Activated CD4-positive, alpha-beta T cell treated with anti-CD3 and anti-CD28 coated beads, Interleukin-2, amount 50 U/mL, for 16 hours (primary cell): ENCODE results near the gene MPC1.
"Not testable (repeated sequence)": the region's sequence is repeated elsewhere in the genome, so short reads cannot be mapped to it uniquely, and the experiment has no call there.

Source experiments
- DNase-seq: peaks from one replicate; pipeline ENCODE4 v3.0.0-alpha.2; 2020

The MPC1 gene

GRCh38 chr6:166379103-166379586 lies 3.6 kb downstream of the MPC1 start:
- no peak for DNase-seq

GRCh38 chr6:166377721-166378120 lies 5.0 kb downstream of the MPC1 start:
- DNase-seq, result no peak

GRCh38 chr6:166375013-166375412 lies 7.7 kb downstream of the MPC1 start:
- DNase-seq, result no peak

- no peak for DNase-seq
Measured at GRCh38 chr6:166370489-166370888, 12.3 kb downstream of the MPC1 start.

GRCh38 chr6:166369782-166370181 lies 13.0 kb downstream of the MPC1 start:
- no peak for DNase-seq

- no peak for DNase-seq
Measured at GRCh38 chr6:166366921-166367320, 15.8 kb downstream of the MPC1 start.

- no peak for DNase-seq
Measured at GRCh38 chr6:166365806-166366205, 16.9 kb downstream of the MPC1 start.

- DNase-seq, result no peak
Measured at GRCh38 chr6:166365221-166365620, 17.5 kb downstream of the MPC1 start.

- no peak for DNase-seq
Measured at GRCh38 chr6:166364456-166364855, 18.3 kb downstream of the MPC1 start.

GRCh38 chr6:166362427-166362826 lies 20.3 kb downstream of the MPC1 start:
- not testable (repeated sequence) for DNase-seq

GRCh38 chr6:166361077-166361429 lies 21.7 kb downstream of the MPC1 start:
- DNase-seq, result no peak

- DNase-seq, result no peak
Measured at GRCh38 chr6:166360243-166361076, 22.3 kb downstream of the MPC1 start.

GRCh38 chr6:166355552-166355951 lies 27.2 kb downstream of the MPC1 start:
- no peak for DNase-seq

GRCh38 chr6:166354965-166355364 lies 27.8 kb downstream of the MPC1 start:
- no peak for DNase-seq

GRCh38 chr6:166354143-166354542 lies 28.6 kb downstream of the MPC1 start:
- no peak for DNase-seq

GRCh38 chr6:166353507-166353906 lies 29.2 kb downstream of the MPC1 start:
- DNase-seq, result no peak

GRCh38 chr6:166352923-166353322 lies 29.8 kb downstream of the MPC1 start:
- no peak for DNase-seq

GRCh38 chr6:166351715-166352285 lies 30.9 kb downstream of the MPC1 start:
- DNase-seq, result no peak

GRCh38 chr6:166348305-166348949 lies 34.3 kb downstream of the MPC1 start:
- DNase-seq, result peak; percentile 21

- DNase-seq, result no peak
Measured at GRCh38 chr6:166346965-166347364, 35.8 kb downstream of the MPC1 start.

GRCh38 chr6:166346449-166346848 lies 36.3 kb downstream of the MPC1 start:
- no peak for DNase-seq

- not testable (repeated sequence) for DNase-seq
Measured at GRCh38 chr6:166345672-166346071, 37.1 kb downstream of the MPC1 start.

GRCh38 chr6:166344921-166345320 lies 37.8 kb downstream of the MPC1 start:
- DNase-seq, result not testable (repeated sequence)

- DNase-seq, result no peak
Measured at GRCh38 chr6:166344240-166344639, 38.5 kb downstream of the MPC1 start.
